Peyer's patch (tissue), 4 donors: ENCODE measurements around the gene ANK2.

Source experiments
- CTCF ChIP-seq, 6 experiments: fragments of 450-650 bp in 4 of 6; fragments of 200-600 bp in 2 of 6; sonication (generic) in 1 of 6; IDR thresholded peaks; one replicate each; pipeline ENCODE4 v1.5.1; 2017 to 2019; ENCODE audit warnings: antibody characterized with exemption in 6 of 6, mild to moderate bottlenecking in 3 of 6, moderate library complexity in 1 of 6
- POLR2A ChIP-seq, 2 donors: fragments of 450-650 bp; IDR thresholded peaks; one replicate each; pipeline ENCODE4 v1.5.1; 2017; ENCODE audit warnings: antibody characterized with exemption in 2 of 2, mild to moderate bottlenecking in 2 of 2, moderate library complexity in 2 of 2

GRCh38 chr4:113263274-113263673 lies 213.8 kb downstream of the ANK2 start:
- no peak for TF ChIP-seq CTCF (IDR thresholded peaks at IDR 0.05)
- TF ChIP-seq POLR2A (IDR thresholded peaks at IDR 0.05): no peak
